Measurements from ENCODE around the gene HMOX2. TPM values are rescaled to one million over a fixed set of nuclear protein-coding genes. Genes with fewer than 3 reads are reported as not detected.

The HMOX2 gene
- total and polyA plus RNA-seq, 2 donors (not counting 3 experiments of a cell fraction or from before 2014, with no cell fraction given), result 80.7 to 86.3 TPM

GRCh38 chr16:4491898-4492297 is 15.7 kb downstream of the HMOX2 start:
- peaks cover 26% of the 10 kb centered on the region for H3K4me1 ChIP-seq (ENCODE audit: control insufficient read depth, extremely low read depth, insufficient read depth, low read length)
- H3K27me3 ChIP-seq (ENCODE audit: control insufficient read depth in 2 of 2, insufficient read depth in 2 of 2, low read length in 2 of 2), result no peaks in the 10 kb centered on the region
- POLR2A ChIA-PET, result no interaction called here
- H3K4me3 ChIP-seq (replicated peaks in 1 of 3; ENCODE audit: insufficient read depth in 1 of 3, low read depth in 1 of 3, low read length in 3 of 3), result no peak overlapping the region
- dilution Hi-C loops (cut with MboI; ENCODE audit: extremely low pct_ligation_motif_present, low sequenced_read_pairs) (no loop called here), intact Hi-C loops (cut with micrococcal nuclease) (no loop called here)
- H3K27ac ChIP-seq (ENCODE audit: insufficient read depth, low read depth, low read length), result no peak overlapping the region
- FAIRE-seq, result no peak
- H3K36me3 ChIP-seq (ENCODE audit: control insufficient read depth in 2 of 2, extremely low read depth in 1 of 2, insufficient read depth in 2 of 2, low read length in 2 of 2), result peaks cover 2 to 7% of the 10 kb centered on the region in 2 experiments
- H3K4me2 ChIP-seq (ENCODE audit: insufficient read depth, low read length), result no peak overlapping the region
- no peak overlapping the region for H2AFZ ChIP-seq (ENCODE audit: low read depth, low read length)
- H3K9me3 ChIP-seq (replicated peaks; ENCODE audit: control insufficient read depth, insufficient read depth, low read length), result no peaks in the 10 kb centered on the region
- TF ChIP-seq CTCF (IDR thresholded peaks at IDR 0.05; ENCODE audit: extremely low read depth in 1 of 2, insufficient read depth in 1 of 2, low read depth in 1 of 2, low read length in 2 of 2) (no peak), JUN (IDR thresholded peaks at IDR 0.05; ENCODE audit: borderline replicate concordance, insufficient read depth, insufficient read length, low read depth) (no peak), GATA2 (IDR thresholded peaks at IDR 0.05; ENCODE audit: insufficient read depth, insufficient read length, low read depth, low read length) (no peak), POLR2A (IDR thresholded peaks at IDR 0.05; ENCODE audit: low read depth, low read length) (no peak), MYC (IDR thresholded peaks at IDR 0.05; ENCODE audit: low read depth, low read length) (no peak), EZH2 (IDR thresholded peaks at IDR 0.05; ENCODE audit: borderline replicate concordance, low read depth, low read length, severe bottlenecking) (no peak), FOS (IDR thresholded peaks at IDR 0.05; ENCODE audit: borderline replicate concordance, insufficient read depth, low read length) (no peak), POLR2AphosphoS5 (IDR thresholded peaks at IDR 0.05; ENCODE audit: insufficient read depth, low read depth, low read length) (no peak)
- TF ChIP-seq, protein P1, sequence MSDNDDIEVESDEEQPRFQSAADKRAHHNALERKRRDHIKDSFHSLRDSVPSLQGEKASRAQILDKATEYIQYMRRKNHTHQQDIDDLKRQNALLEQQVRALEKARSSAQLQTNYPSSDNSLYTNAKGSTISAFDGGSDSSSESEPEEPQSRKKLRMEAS (IDR thresholded peaks at IDR 0.05; ENCODE audit: insufficient read depth, insufficient read length), result no peak
- no peak for DNase-seq (ENCODE audit: low read depth, low spot score)
- H3K9me1 ChIP-seq (replicated peaks; ENCODE audit: control insufficient read depth, extremely low read depth, insufficient read depth, low read length), result no peaks in the 10 kb centered on the region
- CTCF ChIA-PET, result no interaction called here
- BruUV-seq (replicated peaks), result no TSS peak
- H3K79me2 ChIP-seq (ENCODE audit: control insufficient read depth, insufficient read depth, low read length), result peaks cover 41% of the 10 kb centered on the region
- H3K9ac ChIP-seq (replicated peaks; ENCODE audit: extremely low read depth, insufficient read depth, low read length), result no peak overlapping the region
- H4K20me1 ChIP-seq (replicated peaks; ENCODE audit: control insufficient read depth, extremely low read depth, insufficient read depth, low read length), result no peaks in the 10 kb centered on the region

All from endothelial cell of umbilical vein (primary cell).